ENCODE data around the gene MECR. TPM values are rescaled to one million over a fixed set of nuclear protein-coding genes. Genes with fewer than 3 reads are reported as not detected.
A peak's percentile ranks its signal among the peaks of the same experiment; 100 is the strongest.

The MECR gene
- total and polyA plus RNA-seq, 10 of the 15 experiments (the other 5 are each of a cell fraction or from before 2014, with no cell fraction given): 7.6 to 66.3 (median 38.7) TPM

- Histone ChIP-seq H3K9me3 (replicated peaks; ENCODE audit: control insufficient read depth, insufficient read depth, low read length) (no peaks in the 10 kb centered on the region; the same call in 2 of the 3 replicates), H3K79me2 (ENCODE audit: control insufficient read depth, insufficient read depth, low read length) (peaks cover 53% of the 10 kb centered on the region), H3K4me2 (ENCODE audit: control insufficient read depth, insufficient read depth) (peak within 1 kb of the TSS; percentile 78), H3K27ac (ENCODE audit: control insufficient read depth, insufficient read depth) (peak within 1 kb of the TSS; percentile 99), H3K4me3 (peak within 1 kb of the TSS; percentile 97), H3K36me3 (ENCODE audit: control insufficient read depth in 2 of 2, insufficient read depth in 2 of 2, low read length in 1 of 2) (peaks cover 0 to 9% of the 10 kb centered on the region in 2 experiments), H2AFZ (ENCODE audit: control insufficient read depth, low read depth, low read length) (peak within 1 kb of the TSS; percentile 94), H3K27me3 (replicated peaks in 1 of 2; ENCODE audit: control insufficient read depth in 2 of 2, insufficient read depth in 2 of 2, low read length in 1 of 2) (no peaks in the 10 kb centered on the region), H4K20me1 (ENCODE audit: control insufficient read depth, insufficient read depth) (peaks cover 12% of the 10 kb centered on the region), H3K4me1 (ENCODE audit: control insufficient read depth, insufficient read depth, low read length) (no peaks in the 10 kb centered on the region; the same call in none of the 2 replicates), H3K9ac (ENCODE audit: control insufficient read depth, insufficient read depth, low read length) (peak within 1 kb of the TSS; percentile 100)
- ChIA-PET SMC1A (ENCODE audit: uncharacterized antibody, unreplicated experiment) (interaction anchor here (0.5 to 7.4 kb wide), 11 partner anchors 11 to 538 kb away, joined by 3 to 47 read pairs (median 4); partner anchors contain the start of gene TAF12), CTCF (interaction anchor here (0.7 to 4.7 kb wide), 18 partner anchors 10 to 538 kb away, joined by 3 to 44 read pairs (median 4); partner anchors contain the start of genes MECR and TAF12), POLR2A (interaction anchor here (0.5 to 3.8 kb wide), 23 partner anchors 8 to 579 kb away, joined by 3 to 50 read pairs (median 5); partner anchors contain the start of genes EPB41, TAF12 and YTHDF2), RAD21 (ENCODE audit: unreplicated experiment) (interaction anchor here (0.6 to 4.1 kb wide), 21 partner anchors 11 to 397 kb away, joined by 3 to 34 read pairs (median 3); partner anchors contain the start of gene EPB41)
- peak; percentile 94 for DNase-seq (ENCODE audit: low read depth, low spot score)
- peak; percentile 93 for ATAC-seq
- under 1% methylated on average over 61 of the region's 100 CpGs for WGBS (ENCODE audit: insufficient coverage, insufficient replicate concordance, low lambda C conversion rate, missing lambda C conversion rate)
- FAIRE-seq: peak; percentile 97
- BruUV-seq (replicated peaks): no TSS peak
- in situ Hi-C loops (cut with MboI): no loop called here
- intact Hi-C loops (cut with micrococcal nuclease; ENCODE audit: unreplicated experiment): loop anchor here (2.0 kb wide), 2 partner anchors 29 to 445 kb away; partner anchors contain the start of gene YTHDF2
- peak; percentile 82 for TF ChIP-seq DPF2 (IDR thresholded peaks at IDR 0.05)
- peak; percentile 6 for TF ChIP-seq SIX5 (IDR thresholded peaks at IDR 0.05; ENCODE audit: low read depth, low read length, severe bottlenecking)
- no peak for TF ChIP-seq ZBTB11 (CRISPR knock-in tag; IDR thresholded peaks at IDR 0.05)
- peak; percentile 97 for TF ChIP-seq RB1 (IDR thresholded peaks at IDR 0.05; ENCODE audit: borderline replicate concordance)
- TF ChIP-seq CUX1 (IDR thresholded peaks at IDR 0.05; ENCODE audit: insufficient replicate concordance, low read depth, low read length): no peak
- peak; percentile 92 for TF ChIP-seq PBX3 (IDR thresholded peaks at IDR 0.05; ENCODE audit: insufficient replicate concordance, low read depth, low read length)
- TF ChIP-seq ZNF384 (IDR thresholded peaks at IDR 0.05; ENCODE audit: borderline replicate concordance, low read depth, low read length): no peak
- no peak for TF ChIP-seq CHD1 (IDR thresholded peaks at IDR 0.05; ENCODE audit: low read depth, low read length)
- TF ChIP-seq SMC3 (IDR thresholded peaks at IDR 0.05; ENCODE audit: borderline replicate concordance, low read length): peak; percentile 8; the same call in 1 of the 2 replicates
- no peak for TF ChIP-seq KLF5 (IDR thresholded peaks at IDR 0.05; ENCODE audit: partially characterized antibody)
- TF ChIP-seq ZSCAN29 (IDR thresholded peaks at IDR 0.05): 0 out of 2 replicates have a peak, but pooled peaks have one; percentile 43
- peak; percentile 86 for TF ChIP-seq PML (IDR thresholded peaks at IDR 0.05; ENCODE audit: low read length)
These were observed 49.1 kb downstream of the MECR start, which contains the start of gene SRSF4 for GRCh38 chr1:29181413-29182225. Gene SRSF4, minus strand, starts transcription at chr1:29181900. Its CDS starts 148 bp downstream, at chr1:29181752.
